GM18951 (cell line): ENCODE measurements around the gene MYRF.

Experiments
- POLR2A ChIP-seq: IDR thresholded peaks from 4 replicates; pipeline ENCODE4 v1.6.1; 2011; ENCODE audit warnings: mild to moderate bottlenecking; ENCODE audit not compliant: insufficient read length, insufficient read depth; ENCODE audit errors: extremely low read depth
- in situ Hi-C: fragments of 300-500 bp; cut with MboI; formaldehyde crosslinking; loops from one replicate; pipeline ENCODE4 v1.12.0; 2022; ENCODE audit warnings: low sequenced_read_pairs, mixed read lengths, inconsistent platforms; ENCODE audit not compliant: unreplicated experiment

The MYRF gene

GRCh38 chr11:61800331-61801281 lies 48.2 kb downstream of the MYRF start:
- TF ChIP-seq POLR2A = no peak
- in situ Hi-C loops = no loop called here

GRCh38 chr11:61802605-61803004 lies 50.2 kb downstream of the MYRF start:
- in situ Hi-C loops = no loop called here

GRCh38 chr11:61803889-61804647 lies 51.6 kb downstream of the MYRF start:
- in situ Hi-C loops = no loop called here
- no peak for TF ChIP-seq POLR2A

More at GRCh38 chr11:61802605-61803004, 50.2 kb downstream of the MYRF start:
- TF ChIP-seq POLR2A = no peak

GRCh38 chr11:61805146-61805545 lies 52.7 kb downstream of the MYRF start:
- in situ Hi-C loops = no loop called here
- TF ChIP-seq POLR2A = no peak

GRCh38 chr11:61806785-61807184 lies 54.3 kb downstream of the MYRF start:
- in situ Hi-C loops = no loop called here
- TF ChIP-seq POLR2A = no peak

- no peak for TF ChIP-seq POLR2A
These were observed 58.3 kb downstream of the MYRF start for GRCh38 chr11:61810671-61811175.

GRCh38 chr11:61811831-61812230 lies 59.4 kb downstream of the MYRF start:
- in situ Hi-C loops = no loop called here
- no peak for TF ChIP-seq POLR2A

More at GRCh38 chr11:61810671-61811175, 58.3 kb downstream of the MYRF start:
- in situ Hi-C loops = no loop called here

GRCh38 chr11:61812736-61813411 lies 60.4 kb downstream of the MYRF start:
- in situ Hi-C loops = no loop called here

GRCh38 chr11:61814247-61814957 lies 62.0 kb downstream of the MYRF start:
- in situ Hi-C loops = no loop called here
- TF ChIP-seq POLR2A = no peak

More at GRCh38 chr11:61812736-61813411, 60.4 kb downstream of the MYRF start:
- no peak for TF ChIP-seq POLR2A

- in situ Hi-C loops = no loop called here
These were observed 62.7 kb downstream of the MYRF start for GRCh38 chr11:61814958-61815789.

GRCh38 chr11:61815790-61816735 lies 63.6 kb downstream of the MYRF start:
- no peak for TF ChIP-seq POLR2A
- in situ Hi-C loops = no loop called here

More at GRCh38 chr11:61814958-61815789, 62.7 kb downstream of the MYRF start:
- peak; percentile 86 for TF ChIP-seq POLR2A
